HFFc6 (cell line): ENCODE measurements around the gene GIGYF2. TPM values are rescaled to one million over a fixed set of nuclear protein-coding genes. Genes with fewer than 3 reads are reported as not detected.

Source experiments
- DNase-seq: peaks from one replicate; pipeline ENCODE4 v3.0.0-alpha.2; 2018
- H3K27ac Mint-ChIP-seq: 2 replicates; pipeline ENCODE4 v1.8.0; 2020; ENCODE audit warnings: mild to moderate bottlenecking, mixed read lengths
- H3K27me3 Mint-ChIP-seq: 2 replicates; pipeline ENCODE4 v1.8.0; 2021; ENCODE audit warnings: mild to moderate bottlenecking, moderate library complexity, mixed read lengths; ENCODE audit not compliant: insufficient read depth
- H3K36me3 Mint-ChIP-seq: 2 replicates; pipeline ENCODE4 v1.8.0; 2021; ENCODE audit warnings: low read depth, mixed read lengths
- H3K4me1 Mint-ChIP-seq: 2 replicates; pipeline ENCODE4 v1.8.0; 2020; ENCODE audit warnings: low read depth, mixed read lengths
- H3K4me3 Mint-ChIP-seq: 2 replicates; pipeline ENCODE4 v1.8.0; 2020; ENCODE audit warnings: mild to moderate bottlenecking, moderate library complexity, mixed read lengths
- H3K9me3 Mint-ChIP-seq: 2 replicates; pipeline ENCODE4 v1.8.0; 2020; ENCODE audit warnings: mild to moderate bottlenecking, mixed read lengths
- total RNA-seq, 6 experiments: library from RNA; stranded (reverse); fragmentation: NEBNext Ultra II Directional; extraction: Animal tissue kit (Norgen Biotek cat#: 25700); gene quantifications; 2 replicates in 1 of 6; 3 replicates in 5 of 6; pipeline ENCODE4 v1.2.3, GENCODE V29; 2021
- TF ChIP-seq, protein P1 (sequence below): fragments of 200-600 bp; sonication (generic); IDR thresholded peaks from 2 replicates; pipeline ENCODE4 v1.5.0; 2021; ENCODE audit warnings: antibody characterized with exemption, mild to moderate bottlenecking

The GIGYF2 gene
- total RNA-seq, 6 experiments from 2014 or later: 36.9 to 44.6 (median 42.3) TPM

DNA sequence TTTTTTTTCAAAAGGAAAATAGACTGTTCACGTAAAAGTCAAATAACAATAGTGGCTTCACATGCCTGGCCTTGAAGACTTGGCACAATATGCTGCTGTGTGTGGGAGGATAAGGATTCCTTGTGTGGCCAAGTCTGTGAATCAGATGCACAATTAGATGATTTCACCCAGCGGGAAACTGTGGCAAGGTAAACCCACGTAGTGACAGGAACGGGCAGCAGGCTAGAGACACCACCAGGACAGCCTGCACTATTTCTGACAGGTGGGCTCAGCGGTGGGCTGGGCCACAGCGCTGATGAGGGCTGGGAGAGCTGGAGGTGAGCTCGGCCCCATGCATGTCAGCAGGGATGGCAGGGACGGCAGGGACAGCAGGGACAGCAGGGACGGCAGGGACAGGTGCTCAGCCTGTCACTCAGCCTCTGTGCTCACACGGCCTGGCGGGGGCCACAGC, 194.5 kb downstream of the GIGYF2 start:
- TF ChIP-seq, protein P1, sequence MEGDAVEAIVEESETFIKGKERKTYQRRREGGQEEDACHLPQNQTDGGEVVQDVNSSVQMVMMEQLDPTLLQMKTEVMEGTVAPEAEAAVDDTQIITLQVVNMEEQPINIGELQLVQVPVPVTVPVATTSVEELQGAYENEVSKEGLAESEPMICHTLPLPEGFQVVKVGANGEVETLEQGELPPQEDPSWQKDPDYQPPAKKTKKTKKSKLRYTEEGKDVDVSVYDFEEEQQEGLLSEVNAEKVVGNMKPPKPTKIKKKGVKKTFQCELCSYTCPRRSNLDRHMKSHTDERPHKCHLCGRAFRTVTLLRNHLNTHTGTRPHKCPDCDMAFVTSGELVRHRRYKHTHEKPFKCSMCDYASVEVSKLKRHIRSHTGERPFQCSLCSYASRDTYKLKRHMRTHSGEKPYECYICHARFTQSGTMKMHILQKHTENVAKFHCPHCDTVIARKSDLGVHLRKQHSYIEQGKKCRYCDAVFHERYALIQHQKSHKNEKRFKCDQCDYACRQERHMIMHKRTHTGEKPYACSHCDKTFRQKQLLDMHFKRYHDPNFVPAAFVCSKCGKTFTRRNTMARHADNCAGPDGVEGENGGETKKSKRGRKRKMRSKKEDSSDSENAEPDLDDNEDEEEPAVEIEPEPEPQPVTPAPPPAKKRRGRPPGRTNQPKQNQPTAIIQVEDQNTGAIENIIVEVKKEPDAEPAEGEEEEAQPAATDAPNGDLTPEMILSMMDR: no peak
- Mint-ChIP-seq H3K36me3 (no peaks in the 10 kb centered on the region), H3K4me1 (peaks cover 18% of the 10 kb centered on the region), H3K27ac (no peak overlapping the region), H3K27me3 (peaks cover 12% of the 10 kb centered on the region), H3K4me3 (no peak overlapping the region), H3K9me3 (no peaks in the 10 kb centered on the region)
- DNase-seq: peak; percentile 32

DNA sequence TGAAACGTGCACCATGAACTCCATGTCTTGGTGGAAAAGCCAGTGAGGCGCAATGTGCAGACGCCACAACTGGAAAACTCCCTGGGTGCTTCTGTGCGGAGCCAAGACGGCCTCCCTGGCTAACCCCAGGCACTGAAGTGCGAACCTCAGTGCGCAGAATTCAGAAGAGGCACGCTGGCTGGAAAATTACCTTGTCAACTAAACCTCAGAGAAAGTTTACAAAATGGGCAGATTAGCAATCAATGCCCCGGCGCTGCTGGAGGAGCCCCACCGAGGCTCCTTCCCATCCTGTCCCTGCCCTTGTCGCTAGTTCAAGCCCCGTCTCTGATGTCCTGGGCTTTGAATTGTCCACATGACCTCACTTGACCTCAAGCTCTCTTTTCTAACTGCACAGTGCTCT, 195.1 kb downstream of the GIGYF2 start:
- no peak for DNase-seq
- Mint-ChIP-seq H3K4me1 (peaks cover 18% of the 10 kb centered on the region), H3K27me3 (peaks cover 9% of the 10 kb centered on the region), H3K4me3 (no peak overlapping the region), H3K27ac (no peak overlapping the region), H3K9me3 (no peaks in the 10 kb centered on the region), H3K36me3 (no peaks in the 10 kb centered on the region)
- TF ChIP-seq, protein P1: no peak

DNA sequence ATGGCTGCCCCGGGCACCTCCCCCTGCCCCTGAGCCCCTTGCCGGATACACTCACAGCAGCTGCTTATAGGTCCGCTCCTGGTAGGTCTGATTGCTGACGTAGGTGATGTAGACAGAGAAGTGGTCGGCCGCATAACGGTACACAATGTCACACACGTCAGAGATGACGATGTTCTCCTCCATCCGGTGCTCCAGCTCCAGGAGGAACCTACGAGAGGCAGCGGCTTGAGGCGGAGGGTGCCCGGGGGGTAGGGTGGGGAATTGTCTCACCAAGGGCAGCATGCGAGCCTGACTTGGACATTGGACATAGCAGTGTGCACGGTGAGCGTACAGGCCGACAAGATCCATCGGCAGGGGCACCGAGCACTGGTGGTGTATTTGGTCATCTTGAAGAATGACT, 195.7 kb downstream of the GIGYF2 start:
- Mint-ChIP-seq H3K4me3 (no peak overlapping the region), H3K9me3 (no peaks in the 10 kb centered on the region), H3K4me1 (peaks cover 18% of the 10 kb centered on the region), H3K27ac (no peak overlapping the region), H3K36me3 (no peaks in the 10 kb centered on the region), H3K27me3 (peaks cover 9% of the 10 kb centered on the region)
- TF ChIP-seq, protein P1: no peak
- DNase-seq: no peak

DNA sequence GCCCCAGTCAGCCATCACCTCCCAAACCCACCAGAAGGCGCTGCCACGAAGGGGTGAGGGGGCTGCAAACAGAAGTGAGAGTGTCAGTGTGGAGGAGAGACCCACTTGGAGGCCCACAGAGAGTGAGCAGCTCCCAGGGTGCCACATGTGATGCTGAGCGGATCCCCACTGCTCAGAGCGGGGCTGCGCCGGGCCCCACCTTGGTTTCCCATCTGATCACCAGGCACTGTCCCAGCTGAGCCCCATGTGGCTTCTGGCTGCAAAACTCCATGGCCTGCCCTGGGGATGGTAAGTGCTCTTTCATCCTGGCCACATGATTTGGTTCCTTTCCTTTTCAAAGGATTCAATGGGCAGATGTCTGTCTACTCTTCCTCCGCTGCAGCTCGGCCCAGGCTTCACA, 196.7 kb downstream of the GIGYF2 start:
- no peaks in the 10 kb centered on the region for H3K36me3 Mint-ChIP-seq
- H3K27me3 Mint-ChIP-seq: peaks cover 5% of the 10 kb centered on the region

DNA sequence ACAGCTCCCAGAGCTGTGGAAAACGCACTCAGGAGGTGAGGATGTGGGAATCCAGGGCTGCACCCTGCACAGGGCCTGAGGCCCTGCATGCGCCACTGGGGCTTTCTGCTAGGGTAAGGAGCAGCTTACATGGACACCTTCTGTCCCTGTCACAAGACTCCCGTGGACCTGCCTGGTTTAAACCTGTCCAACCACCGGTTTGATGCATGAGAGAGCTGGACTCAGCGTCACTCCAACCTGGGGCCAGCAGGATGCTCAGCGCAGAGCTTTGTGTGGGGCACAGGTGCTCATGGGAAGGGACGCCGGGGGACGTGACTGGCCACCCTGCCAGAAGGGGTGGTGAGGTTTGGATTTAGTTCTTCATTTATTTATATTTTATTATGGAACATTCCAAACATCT, 197.1 kb downstream of the GIGYF2 start:
- no peaks in the 10 kb centered on the region for H3K36me3 Mint-ChIP-seq
- peaks cover 18% of the 10 kb centered on the region for H3K4me1 Mint-ChIP-seq
- H3K27me3 Mint-ChIP-seq: peaks cover 5% of the 10 kb centered on the region
- no peak overlapping the region for H3K4me3 Mint-ChIP-seq
- H3K27ac Mint-ChIP-seq: no peak overlapping the region
- TF ChIP-seq, protein P1: no peak
- DNase-seq: no peak
- no peaks in the 10 kb centered on the region for H3K9me3 Mint-ChIP-seq

More for the DNA sequence above, 196.7 kb downstream of the GIGYF2 start:
- H3K27ac Mint-ChIP-seq: no peak overlapping the region
- H3K4me3 Mint-ChIP-seq: no peak overlapping the region
- H3K9me3 Mint-ChIP-seq: no peaks in the 10 kb centered on the region
- TF ChIP-seq, protein P1: no peak
- DNase-seq: no peak
- H3K4me1 Mint-ChIP-seq: peaks cover 18% of the 10 kb centered on the region

DNA sequence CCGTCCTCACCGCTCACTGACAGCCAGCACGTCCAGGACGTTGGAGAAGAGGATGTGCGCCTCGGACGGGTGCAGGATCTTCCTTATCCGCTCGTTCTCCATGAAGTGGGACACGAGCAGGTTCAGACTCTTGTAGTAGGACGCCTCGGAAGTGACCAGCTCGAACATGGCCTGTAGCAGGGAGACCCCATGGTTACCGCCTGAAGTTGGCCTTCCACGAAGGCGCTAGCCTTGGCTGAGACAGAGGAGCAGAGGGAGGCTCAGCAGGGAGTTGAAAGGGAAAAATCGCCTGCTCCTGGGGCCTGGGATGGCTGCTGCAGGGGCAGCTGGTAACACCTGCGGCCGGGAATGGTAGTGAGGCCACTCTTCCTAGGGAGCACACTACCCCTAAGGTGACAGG, 197.6 kb downstream of the GIGYF2 start:
- Mint-ChIP-seq H3K36me3 (no peaks in the 10 kb centered on the region), H3K4me3 (no peak overlapping the region), H3K27me3 (peaks cover 5% of the 10 kb centered on the region), H3K4me1 (peaks cover 18% of the 10 kb centered on the region), H3K9me3 (no peaks in the 10 kb centered on the region), H3K27ac (no peak overlapping the region)
- TF ChIP-seq, protein P1: no peak
- DNase-seq: no peak
